B cell (primary cell): Measurements from ENCODE around the gene HOMER1.
"Not testable (repeated sequence)": the region's sequence is repeated elsewhere in the genome, so short reads cannot be mapped to it uniquely, and the experiment has no call there.

Experiments used
- EZH2 ChIP-seq: IDR thresholded peaks from 2 replicates; pipeline ENCODE4 v1.6.1; 2012; ENCODE audit warnings: borderline replicate concordance, low read depth, mild to moderate bottlenecking, moderate library complexity, low read length; ENCODE audit not compliant: insufficient read depth, poor library complexity, severe bottlenecking
- TF ChIP-seq, protein P1 (sequence below): fragments of 200-600 bp; IDR thresholded peaks from one replicate; pipeline ENCODE4 v1.8.0; 2022; ENCODE audit warnings: antibody characterized with exemption, mild to moderate bottlenecking

GRCh38 chr5:79385126-79385525, 128.8 kb downstream of the HOMER1 start:
- TF ChIP-seq, protein P1, sequence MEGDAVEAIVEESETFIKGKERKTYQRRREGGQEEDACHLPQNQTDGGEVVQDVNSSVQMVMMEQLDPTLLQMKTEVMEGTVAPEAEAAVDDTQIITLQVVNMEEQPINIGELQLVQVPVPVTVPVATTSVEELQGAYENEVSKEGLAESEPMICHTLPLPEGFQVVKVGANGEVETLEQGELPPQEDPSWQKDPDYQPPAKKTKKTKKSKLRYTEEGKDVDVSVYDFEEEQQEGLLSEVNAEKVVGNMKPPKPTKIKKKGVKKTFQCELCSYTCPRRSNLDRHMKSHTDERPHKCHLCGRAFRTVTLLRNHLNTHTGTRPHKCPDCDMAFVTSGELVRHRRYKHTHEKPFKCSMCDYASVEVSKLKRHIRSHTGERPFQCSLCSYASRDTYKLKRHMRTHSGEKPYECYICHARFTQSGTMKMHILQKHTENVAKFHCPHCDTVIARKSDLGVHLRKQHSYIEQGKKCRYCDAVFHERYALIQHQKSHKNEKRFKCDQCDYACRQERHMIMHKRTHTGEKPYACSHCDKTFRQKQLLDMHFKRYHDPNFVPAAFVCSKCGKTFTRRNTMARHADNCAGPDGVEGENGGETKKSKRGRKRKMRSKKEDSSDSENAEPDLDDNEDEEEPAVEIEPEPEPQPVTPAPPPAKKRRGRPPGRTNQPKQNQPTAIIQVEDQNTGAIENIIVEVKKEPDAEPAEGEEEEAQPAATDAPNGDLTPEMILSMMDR: not testable (repeated sequence)
- TF ChIP-seq EZH2: not testable (repeated sequence)
